ENCODE results near the gene RBM6.
A peak's percentile ranks its signal among the peaks of the same experiment; 100 is the strongest.
"Not testable (repeated sequence)": the region's sequence is repeated elsewhere in the genome, so short reads cannot be mapped to it uniquely, and the experiment has no call there.

The RBM6 gene

GRCh38 chr3:49914906-49915305, 25.0 kb upstream of the RBM6 start:
- no peak for DNase-seq

GRCh38 chr3:49916686-49917085, 23.3 kb upstream of the RBM6 start:
- DNase-seq, result no peak

GRCh38 chr3:49917806-49918590, 22.0 kb upstream of the RBM6 start:
- DNase-seq, result not testable (repeated sequence)

- DNase-seq, result no peak
Observed at GRCh38 chr3:49924683-49925082, 15.3 kb upstream of the RBM6 start.

GRCh38 chr3:49925485-49925884, 14.5 kb upstream of the RBM6 start:
- no peak for DNase-seq

- no peak for DNase-seq
Observed at GRCh38 chr3:49926117-49926728, 13.7 kb upstream of the RBM6 start.

GRCh38 chr3:49927798-49928197, 12.2 kb upstream of the RBM6 start:
- DNase-seq, result no peak

GRCh38 chr3:49928481-49929017, 11.4 kb upstream of the RBM6 start:
- DNase-seq, result no peak

GRCh38 chr3:49929291-49930167, 10.4 kb upstream of the RBM6 start, which contains the start of gene MON1A:
MON1A (minus strand) TSS chr3:49929811; CDS start chr3:49913346, 16,465 bp downstream.
- DNase-seq, result peak; percentile 93

GRCh38 chr3:49930168-49930690, 9.7 kb upstream of the RBM6 start:
- no peak for DNase-seq

GRCh38 chr3:49930922-49931321, 9.0 kb upstream of the RBM6 start:
- no peak for DNase-seq

- DNase-seq, result not testable (repeated sequence)
Observed at GRCh38 chr3:49932281-49932680, 7.7 kb upstream of the RBM6 start.

GRCh38 chr3:49937090-49937489, 2.9 kb upstream of the RBM6 start:
- DNase-seq, result no peak

- peak; percentile 9 for DNase-seq
Observed at GRCh38 chr3:49940667-49941249, 808 bp downstream of the RBM6 start.

GRCh38 chr3:49942651-49943050, 2.7 kb downstream of the RBM6 start:
- DNase-seq, result no peak

- DNase-seq, result no peak
Observed at GRCh38 chr3:49952924-49953323, 13.0 kb downstream of the RBM6 start.

GRCh38 chr3:49955636-49956035, 15.7 kb downstream of the RBM6 start:
- no peak for DNase-seq

- no peak for DNase-seq
Observed at GRCh38 chr3:49966233-49966942, 26.4 kb downstream of the RBM6 start.

GRCh38 chr3:49967291-49967690, 27.3 kb downstream of the RBM6 start:
- DNase-seq, result no peak

- no peak for DNase-seq
Observed at GRCh38 chr3:49968346-49968745, 28.4 kb downstream of the RBM6 start.

GRCh38 chr3:49972656-49973055, 32.7 kb downstream of the RBM6 start:
- DNase-seq, result no peak

- DNase-seq, result no peak
Observed at GRCh38 chr3:49976942-49977341, 37.0 kb downstream of the RBM6 start.

Data from activated CD4-positive, alpha-beta T cell treated with anti-CD3 and anti-CD28 coated beads, Interleukin-2, amount 50 U/mL, for 16 hours (primary cell).